ENCODE results near the gene ADAMTS15.

GRCh38 chr11:130477586-130478203 is 29.2 kb downstream of the ADAMTS15 start:
- TF ChIP-seq, protein P1, sequence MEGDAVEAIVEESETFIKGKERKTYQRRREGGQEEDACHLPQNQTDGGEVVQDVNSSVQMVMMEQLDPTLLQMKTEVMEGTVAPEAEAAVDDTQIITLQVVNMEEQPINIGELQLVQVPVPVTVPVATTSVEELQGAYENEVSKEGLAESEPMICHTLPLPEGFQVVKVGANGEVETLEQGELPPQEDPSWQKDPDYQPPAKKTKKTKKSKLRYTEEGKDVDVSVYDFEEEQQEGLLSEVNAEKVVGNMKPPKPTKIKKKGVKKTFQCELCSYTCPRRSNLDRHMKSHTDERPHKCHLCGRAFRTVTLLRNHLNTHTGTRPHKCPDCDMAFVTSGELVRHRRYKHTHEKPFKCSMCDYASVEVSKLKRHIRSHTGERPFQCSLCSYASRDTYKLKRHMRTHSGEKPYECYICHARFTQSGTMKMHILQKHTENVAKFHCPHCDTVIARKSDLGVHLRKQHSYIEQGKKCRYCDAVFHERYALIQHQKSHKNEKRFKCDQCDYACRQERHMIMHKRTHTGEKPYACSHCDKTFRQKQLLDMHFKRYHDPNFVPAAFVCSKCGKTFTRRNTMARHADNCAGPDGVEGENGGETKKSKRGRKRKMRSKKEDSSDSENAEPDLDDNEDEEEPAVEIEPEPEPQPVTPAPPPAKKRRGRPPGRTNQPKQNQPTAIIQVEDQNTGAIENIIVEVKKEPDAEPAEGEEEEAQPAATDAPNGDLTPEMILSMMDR (IDR thresholded peaks at IDR 0.05), result no peak
- no peak for TF ChIP-seq POLR2AphosphoS5 (IDR thresholded peaks at IDR 0.05)
- no peak for TF ChIP-seq POLR2A (IDR thresholded peaks at IDR 0.05)

All from upper lobe of left lung (tissue), 4 donors.